ENCODE data around the gene FAM50B. TPM values are rescaled to one million over a fixed set of nuclear protein-coding genes. Genes with fewer than 3 reads are reported as not detected.
"Not testable (repeated sequence)": the region's sequence is repeated elsewhere in the genome, so short reads cannot be mapped to it uniquely, and the experiment has no call there.

The FAM50B gene
- total and polyA plus RNA-seq, 2 donors (not counting 1 experiment from before 2014, with no cell fraction given) = 4.2 to 9.8 TPM

DNA sequence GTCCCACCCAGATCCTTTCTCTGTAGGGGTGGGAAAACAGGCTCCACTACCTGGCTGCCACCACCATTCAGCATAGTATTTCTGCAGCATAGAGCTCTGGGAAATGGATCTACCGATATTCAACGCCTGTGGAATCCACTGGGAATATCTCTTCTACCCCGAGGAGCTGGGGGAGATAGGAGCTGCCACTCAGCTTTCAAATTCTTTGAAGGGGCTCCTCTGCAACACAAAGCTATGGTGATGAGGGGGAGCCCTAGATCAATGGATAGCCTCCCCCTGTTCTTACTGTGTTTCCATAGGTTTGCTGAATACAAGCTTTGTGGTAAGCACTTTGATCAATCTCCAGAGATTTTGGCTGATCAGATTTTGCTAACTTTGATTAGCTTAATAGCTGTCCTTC is 12.9 kb downstream of the FAM50B start:
- Histone ChIP-seq H3K79me2 (ENCODE audit: control insufficient read depth, insufficient read depth, low read length) (no peaks in the 10 kb centered on the region), H3K36me3 (replicated peaks in 1 of 2; ENCODE audit: control extremely low read depth in 1 of 2, control insufficient read depth in 1 of 2, extremely low read depth in 1 of 2, insufficient read depth in 2 of 2, low read length in 1 of 2) (no peaks in the 10 kb centered on the region), H2AFZ (ENCODE audit: insufficient read depth, low read depth, low read length, poor library complexity, severe bottlenecking) (no peak overlapping the region), H3K4me3 (ENCODE audit: control extremely low read depth in 1 of 5, extremely low read depth in 1 of 5, insufficient read depth in 1 of 5, low read depth in 2 of 5, low read length in 4 of 5) (no peak overlapping the region), H3K9me3 (ENCODE audit: control extremely low read depth in 1 of 3, control insufficient read depth in 2 of 3, insufficient read depth in 1 of 3, low read length in 2 of 3) (peaks cover 0 to 14% (median 0%) of the 10 kb centered on the region in 3 donors), H3K4me1 (ENCODE audit: control insufficient read depth in 2 of 2, insufficient read depth in 2 of 2, low read length in 2 of 2) (no peaks in the 10 kb centered on the region), H3K27me3 (replicated peaks in 1 of 4; ENCODE audit: control extremely low read depth in 1 of 4, control insufficient read depth in 3 of 4, insufficient read depth in 4 of 4, low read length in 3 of 4) (peaks cover 0 to 7% (median 2%) of the 10 kb centered on the region in 4 experiments), H3K4me2 (replicated peaks; ENCODE audit: low read depth, low read length, poor library complexity, severe bottlenecking) (no peak overlapping the region), H3K9ac (ENCODE audit: low read length) (no peak overlapping the region), H3K27ac (ENCODE audit: low read length in 2 of 2) (no peak overlapping the region), H4K20me1 (ENCODE audit: control insufficient read depth, insufficient read depth, low read length, poor library complexity, severe bottlenecking) (no peaks in the 10 kb centered on the region)
- intact Hi-C loops (cut with micrococcal nuclease) = no loop called here
- CTCF ChIA-PET = interaction anchor here (0.6 to 1.4 kb wide), 3 partner anchors 13 to 467 kb away, joined by 3 read pairs; partner anchors contain the start of gene FAM50B
- POLR2A ChIA-PET = no interaction called here
- H3K27ac Mint-ChIP-seq = no peak overlapping the region
- no peak for TF ChIP-seq EZH2 (IDR thresholded peaks at IDR 0.05; ENCODE audit: borderline replicate concordance, insufficient read depth, low read depth, low read length, poor library complexity, severe bottlenecking)
- TF ChIP-seq, protein P1, sequence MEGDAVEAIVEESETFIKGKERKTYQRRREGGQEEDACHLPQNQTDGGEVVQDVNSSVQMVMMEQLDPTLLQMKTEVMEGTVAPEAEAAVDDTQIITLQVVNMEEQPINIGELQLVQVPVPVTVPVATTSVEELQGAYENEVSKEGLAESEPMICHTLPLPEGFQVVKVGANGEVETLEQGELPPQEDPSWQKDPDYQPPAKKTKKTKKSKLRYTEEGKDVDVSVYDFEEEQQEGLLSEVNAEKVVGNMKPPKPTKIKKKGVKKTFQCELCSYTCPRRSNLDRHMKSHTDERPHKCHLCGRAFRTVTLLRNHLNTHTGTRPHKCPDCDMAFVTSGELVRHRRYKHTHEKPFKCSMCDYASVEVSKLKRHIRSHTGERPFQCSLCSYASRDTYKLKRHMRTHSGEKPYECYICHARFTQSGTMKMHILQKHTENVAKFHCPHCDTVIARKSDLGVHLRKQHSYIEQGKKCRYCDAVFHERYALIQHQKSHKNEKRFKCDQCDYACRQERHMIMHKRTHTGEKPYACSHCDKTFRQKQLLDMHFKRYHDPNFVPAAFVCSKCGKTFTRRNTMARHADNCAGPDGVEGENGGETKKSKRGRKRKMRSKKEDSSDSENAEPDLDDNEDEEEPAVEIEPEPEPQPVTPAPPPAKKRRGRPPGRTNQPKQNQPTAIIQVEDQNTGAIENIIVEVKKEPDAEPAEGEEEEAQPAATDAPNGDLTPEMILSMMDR (IDR thresholded peaks at IDR 0.05) = no peak
- no peaks in the 10 kb centered on the region for H3K4me1 Mint-ChIP-seq
- no peak for DNase-seq
- peaks cover 2% of the 10 kb centered on the region for H3K9me3 Mint-ChIP-seq (ENCODE audit: insufficient read depth)
- no peak overlapping the region for H3K4me3 Mint-ChIP-seq
- peaks cover 32% of the 10 kb centered on the region for H3K27me3 Mint-ChIP-seq
- WGBS (ENCODE audit: insufficient coverage) = 100% methylated on average over 2 of the region's 3 CpGs
- no peak for ATAC-seq (ENCODE audit: low read depth)

DNA sequence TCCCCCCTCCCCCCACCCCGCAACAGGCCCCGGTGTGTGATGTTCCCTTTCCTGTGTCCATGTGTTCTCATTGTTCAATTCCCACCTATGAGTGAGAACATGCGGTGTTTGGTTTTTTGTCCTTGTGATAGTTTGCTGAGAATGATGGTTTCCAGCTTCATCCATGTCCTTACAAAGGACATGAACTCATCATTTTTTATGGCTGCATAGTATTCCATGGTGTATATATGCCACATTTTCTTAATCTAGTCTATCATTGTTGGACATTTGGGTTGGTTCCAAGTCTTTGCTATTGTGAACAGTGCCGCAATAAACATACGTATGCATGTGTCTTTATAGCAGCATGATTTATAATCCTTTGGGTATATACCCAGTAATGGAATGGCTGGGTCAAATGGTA is 14.1 kb downstream of the FAM50B start:
- H3K4me3 ChIP-seq (ENCODE audit: control extremely low read depth in 1 of 5, extremely low read depth in 1 of 5, insufficient read depth in 1 of 5, low read depth in 2 of 5, low read length in 4 of 5); H3K9ac ChIP-seq (ENCODE audit: low read length); POLR2A ChIA-PET; H2AFZ ChIP-seq (ENCODE audit: insufficient read depth, low read depth, low read length, poor library complexity, severe bottlenecking); H3K4me2 ChIP-seq (replicated peaks; ENCODE audit: low read depth, low read length, poor library complexity, severe bottlenecking); ATAC-seq (ENCODE audit: low read depth); DNase-seq; H3K27ac Mint-ChIP-seq; H3K9me3 Mint-ChIP-seq (ENCODE audit: insufficient read depth); H3K27ac ChIP-seq (ENCODE audit: low read length in 2 of 2); H3K27me3 ChIP-seq (replicated peaks in 1 of 4; ENCODE audit: control extremely low read depth in 1 of 4, control insufficient read depth in 3 of 4, insufficient read depth in 4 of 4, low read length in 3 of 4); H3K36me3 ChIP-seq (replicated peaks in 1 of 2; ENCODE audit: control extremely low read depth in 1 of 2, control insufficient read depth in 1 of 2, extremely low read depth in 1 of 2, insufficient read depth in 2 of 2, low read length in 1 of 2); CTCF ChIA-PET; H3K4me1 ChIP-seq (ENCODE audit: control insufficient read depth in 2 of 2, insufficient read depth in 2 of 2, low read length in 2 of 2); H3K4me1 Mint-ChIP-seq; H3K79me2 ChIP-seq (ENCODE audit: control insufficient read depth, insufficient read depth, low read length); intact Hi-C loops (cut with micrococcal nuclease); H3K4me3 Mint-ChIP-seq; H4K20me1 ChIP-seq (ENCODE audit: control insufficient read depth, insufficient read depth, low read length, poor library complexity, severe bottlenecking): not testable (repeated sequence)
- H3K27me3 Mint-ChIP-seq = peaks cover 32% of the 10 kb centered on the region
- WGBS (ENCODE audit: insufficient coverage) = no CpG with 5 or more reads among the region's 5 CpGs
- peaks cover 0 to 14% (median 0%) of the 10 kb centered on the region in 3 donors for H3K9me3 ChIP-seq (ENCODE audit: control extremely low read depth in 1 of 3, control insufficient read depth in 2 of 3, insufficient read depth in 1 of 3, low read length in 2 of 3)

Measured in B cell (primary cell).